HepG2 (cell line): ENCODE measurements around the gene LTC4S. TPM values are rescaled to one million over a fixed set of nuclear protein-coding genes. Genes with fewer than 3 reads are reported as not detected.

Experiments
- BCLAF1 ChIP-seq: fragments of 450-650 bp; IDR thresholded peaks from 2 replicates; pipeline ENCODE4 v1.6.1; 2017; ENCODE audit warnings: mild to moderate bottlenecking
- EHMT2 ChIP-seq: fragments of 200-600 bp; sonication (generic); IDR thresholded peaks from 2 replicates; pipeline ENCODE4 v1.7.0; 2017; ENCODE audit warnings: antibody characterized with exemption, low read depth, low read length, borderline replicate concordance
- FOXA1 ChIP-seq, 2 experiments: fragments of 450-650 bp in 1 of 2; sonication (generic) in 1 of 2; formaldehyde crosslinking in 1 of 2; IDR thresholded peaks; 2 replicates each; pipeline versions ENCODE4 v1.4.0 to v1.6.1; 2016 to 2020; ENCODE audit warnings: missing genetic modification reagents in 1 of 2
- FOXK2 ChIP-seq: fragments of 450-650 bp; IDR thresholded peaks from 2 replicates; pipeline ENCODE4 v1.6.1; 2016
- HNRNPUL1 ChIP-seq: fragments of 200-400 bp; formaldehyde crosslinking; IDR thresholded peaks from 2 replicates; pipeline ENCODE4 v1.6.1; 2017; ENCODE audit warnings: low read depth, mild to moderate bottlenecking, low read length, moderate library complexity
- ISL2 ChIP-seq: sonication (generic); formaldehyde crosslinking; IDR thresholded peaks from 2 replicates; pipeline ENCODE4 v1.5.0; 2020; ENCODE audit warnings: missing genetic modification reagents
- KDM5B ChIP-seq: sonication (generic); formaldehyde crosslinking; IDR thresholded peaks from 2 replicates; pipeline ENCODE4 v1.4.0; 2020; ENCODE audit warnings: missing genetic modification reagents, mild to moderate bottlenecking, borderline replicate concordance
- MXI1 ChIP-seq: IDR thresholded peaks from 3 replicates; pipeline ENCODE4 v1.6.1; 2012; ENCODE audit warnings: low read depth, low read length, inconsistent platforms, borderline replicate concordance
- NFE2 ChIP-seq: sonication (generic); formaldehyde crosslinking; IDR thresholded peaks from 2 replicates; pipeline ENCODE4 v1.4.0; 2020; ENCODE audit warnings: missing genetic modification reagents
- POLR2AphosphoS2 ChIP-seq: IDR thresholded peaks from 2 replicates; pipeline ENCODE4 v1.6.1; 2011; ENCODE audit warnings: low read depth, low read length, improper control_type of control experiment
- REPIN1 ChIP-seq: sonication (generic); formaldehyde crosslinking; IDR thresholded peaks from 2 replicates; pipeline ENCODE4 v1.8.0; 2022; ENCODE audit warnings: missing genetic modification reagents, low read depth, mild to moderate bottlenecking, borderline replicate concordance
- RXRA ChIP-seq: sonication (generic); formaldehyde crosslinking; IDR thresholded peaks from 2 replicates; pipeline ENCODE4 v1.5.1; 2020; ENCODE audit warnings: missing genetic modification reagents
- SMARCC2 ChIP-seq: fragments of 450-650 bp; IDR thresholded peaks from 2 replicates; pipeline ENCODE4 v1.6.1; 2017; ENCODE audit warnings: antibody characterized with exemption, mild to moderate bottlenecking
- ZHX1 ChIP-seq: sonication (generic); formaldehyde crosslinking; IDR thresholded peaks from 2 replicates; pipeline ENCODE4 v1.8.1; 2022; ENCODE audit warnings: low read depth, mild to moderate bottlenecking, missing genetic modification reagents
- ZNF572 ChIP-seq: sonication (generic); formaldehyde crosslinking; IDR thresholded peaks from 2 replicates; pipeline ENCODE4 v1.5.1; 2020; ENCODE audit warnings: mild to moderate bottlenecking, missing genetic modification reagents
- ZNF687 ChIP-seq: sonication (generic); formaldehyde crosslinking; IDR thresholded peaks from 2 replicates; pipeline ENCODE4 v1.5.1; 2020; ENCODE audit warnings: mild to moderate bottlenecking, missing genetic modification reagents, moderate library complexity
- ZNF704 ChIP-seq: sonication (generic); formaldehyde crosslinking; IDR thresholded peaks from 2 replicates; pipeline ENCODE4 v1.8.1; 2023; ENCODE audit warnings: mild to moderate bottlenecking, inconsistent platforms, moderate library complexity, missing genetic modification reagents, borderline replicate concordance
- ZNF780A ChIP-seq: sonication (generic); formaldehyde crosslinking; IDR thresholded peaks from 2 replicates; pipeline ENCODE4 v1.8.0; 2022; ENCODE audit warnings: mild to moderate bottlenecking, missing genetic modification reagents, moderate library complexity
- polyA plus RNA-seq, 8 experiments: library from polyadenylated mRNA; depleted of rRNA in 3 of 8; stranded (reverse) in 7 of 8; unstranded in 1 of 8; fragments of >200 nt; fragmentation: Illumina TruSeq in 4 of 8; extraction: Trizol in 4 of 8; gene quantifications; 2 replicates each; pipeline versions ENCODE4 v1.2.1 to v1.2.3, GENCODE V29; 2011 to 2016; ENCODE audit warnings: low read depth in 4 of 8, missing spikeins in 1 of 8, mixed read lengths in 1 of 8; ENCODE audit not compliant: insufficient read depth in 1 of 8
- total RNA-seq, 5 experiments: library from RNA; depleted of rRNA; stranded (reverse); fragments of >200 nt; fragmentation: Illumina TruSeq; extraction: Trizol; gene quantifications; 2 replicates each; pipeline ENCODE4 v1.2.3, GENCODE V29; 2016; ENCODE audit warnings: low read depth in 1 of 5

The LTC4S gene
- total and polyA plus RNA-seq, 2 of the 13 experiments (the other 11 are each of a cell fraction or from before 2014, with no cell fraction given) = 0.35 TPM; not detected in 1

DNA sequence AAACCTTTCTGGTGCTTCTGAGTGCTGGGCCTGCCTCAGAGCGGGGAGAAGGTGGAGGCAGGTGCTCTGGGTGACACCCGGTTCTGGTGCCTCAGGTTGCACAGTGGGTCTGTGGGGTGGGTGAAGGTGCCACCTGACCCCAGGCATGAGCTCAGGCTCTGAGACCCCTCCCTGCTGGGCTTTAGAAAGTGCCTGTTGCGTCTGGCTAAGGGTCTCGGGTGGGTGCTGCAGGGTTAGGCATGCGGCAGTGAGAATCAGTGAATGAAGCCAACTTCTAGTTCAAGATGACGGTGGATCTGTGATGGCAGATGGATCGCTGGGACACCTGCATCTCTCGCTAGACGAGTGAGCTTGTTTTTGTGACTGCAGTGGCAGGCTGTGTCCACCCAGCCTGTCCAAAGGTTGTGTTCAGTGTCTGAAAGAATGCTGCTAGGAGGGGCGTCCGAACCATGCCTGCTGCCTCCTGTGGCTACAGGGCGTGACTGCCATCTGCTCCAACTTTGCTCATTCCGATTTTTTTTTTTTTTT, 31.9 kb downstream of the LTC4S start (continued):
- TF ChIP-seq ZNF687 (peak; percentile 89), RXRA (CRISPR knock-in tag) (peak; percentile 40; the same call in 1 of the 2 replicates), FOXA1 (IDR thresholded peaks at IDR 0.05) (no peak), FOXA1 (CRISPR knock-in tag; IDR thresholded peaks at IDR 0.05) (peak; percentile 53; the same call in 1 of the 2 replicates), BCLAF1 (no peak), ZNF572 (CRISPR knock-in tag) (no peak), SMARCC2 (no peak), MXI1 (peak; percentile 70; the same call in 1 of the 3 replicates), ZNF704 (CRISPR knock-in tag) (0 out of 2 replicates have a peak, but pooled peaks have one; percentile 48), ISL2 (no peak), HNRNPUL1 (no peak), REPIN1 (no peak), KDM5B (CRISPR knock-in tag) (peak; percentile 54; the same call in 1 of the 2 replicates), EHMT2 (no peak), POLR2AphosphoS2 (peak; percentile 65; the same call in 1 of the 2 replicates), ZNF780A (CRISPR knock-in tag) (no peak), FOXK2 (peak; percentile 35; the same call in 1 of the 2 replicates), NFE2 (no peak), ZHX1 (CRISPR knock-in tag) (no peak)
